ENCODE results near the gene SECTM1.

SECTM1 gene

DNA sequence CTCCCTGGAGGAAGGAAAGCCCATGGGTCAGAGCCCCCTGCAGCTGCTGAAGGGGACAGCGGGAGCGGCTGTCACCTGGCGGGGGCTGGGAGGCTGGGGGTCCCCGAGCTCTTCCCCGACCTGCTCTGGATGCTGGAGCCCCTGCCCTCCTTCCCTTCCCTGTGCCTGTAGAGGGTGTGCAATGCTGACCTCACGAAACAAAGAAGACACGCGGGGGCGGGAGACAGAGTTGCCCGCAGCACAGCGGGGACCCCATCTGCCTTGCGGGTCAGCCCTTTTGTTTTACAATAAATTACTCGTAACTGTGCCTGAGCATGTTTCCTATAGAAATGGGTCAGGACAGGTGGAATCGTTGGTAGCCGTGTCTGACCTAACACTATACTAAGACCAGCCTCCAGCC is 6.3 kb downstream of the SECTM1 start:
- no peak for DNase-seq

DNA sequence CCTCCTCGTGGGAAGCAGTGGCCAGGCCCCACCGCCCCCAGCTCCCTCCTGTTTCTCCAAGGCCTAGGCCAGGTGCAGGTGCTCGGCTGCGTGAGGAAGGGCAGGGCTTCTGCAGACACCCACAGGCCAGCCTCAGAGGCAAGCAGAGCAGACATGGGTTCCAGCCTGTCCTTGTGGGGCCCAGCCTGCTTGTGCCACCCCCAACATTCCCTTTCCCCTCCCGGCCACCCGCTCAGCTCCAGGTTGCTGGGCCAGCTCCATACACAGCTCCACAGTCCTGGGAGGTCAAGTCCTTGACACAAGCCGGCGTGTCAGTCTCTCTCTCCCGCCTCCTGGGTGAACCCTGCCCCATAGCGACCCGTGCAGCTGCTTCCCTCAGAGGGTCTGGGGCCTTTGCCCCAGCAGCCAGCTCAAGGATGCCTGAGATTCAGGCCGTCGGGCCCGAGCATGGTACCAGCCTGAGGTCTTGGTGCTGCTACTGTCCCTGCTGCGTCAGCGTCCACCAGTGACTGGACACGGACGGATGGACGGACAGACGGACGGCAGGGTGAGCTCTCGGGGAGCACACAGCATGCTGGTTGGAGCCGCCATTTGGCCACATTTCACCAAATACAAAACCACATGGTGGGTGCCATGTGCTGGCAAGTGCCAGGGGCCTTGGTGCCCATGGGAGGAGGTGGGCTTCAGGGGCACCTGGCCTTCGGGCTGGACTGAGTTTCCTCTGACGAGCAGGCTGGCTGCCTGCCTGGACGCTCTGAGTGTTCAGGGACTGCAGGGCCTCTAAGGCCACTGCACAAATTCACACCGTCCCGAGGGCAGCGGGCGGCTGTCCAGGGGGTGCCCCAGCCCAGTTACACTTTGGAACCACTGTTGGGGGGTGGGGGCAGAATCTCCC is 8.0 kb downstream of the SECTM1 start:
- DNase-seq: no peak

DNA sequence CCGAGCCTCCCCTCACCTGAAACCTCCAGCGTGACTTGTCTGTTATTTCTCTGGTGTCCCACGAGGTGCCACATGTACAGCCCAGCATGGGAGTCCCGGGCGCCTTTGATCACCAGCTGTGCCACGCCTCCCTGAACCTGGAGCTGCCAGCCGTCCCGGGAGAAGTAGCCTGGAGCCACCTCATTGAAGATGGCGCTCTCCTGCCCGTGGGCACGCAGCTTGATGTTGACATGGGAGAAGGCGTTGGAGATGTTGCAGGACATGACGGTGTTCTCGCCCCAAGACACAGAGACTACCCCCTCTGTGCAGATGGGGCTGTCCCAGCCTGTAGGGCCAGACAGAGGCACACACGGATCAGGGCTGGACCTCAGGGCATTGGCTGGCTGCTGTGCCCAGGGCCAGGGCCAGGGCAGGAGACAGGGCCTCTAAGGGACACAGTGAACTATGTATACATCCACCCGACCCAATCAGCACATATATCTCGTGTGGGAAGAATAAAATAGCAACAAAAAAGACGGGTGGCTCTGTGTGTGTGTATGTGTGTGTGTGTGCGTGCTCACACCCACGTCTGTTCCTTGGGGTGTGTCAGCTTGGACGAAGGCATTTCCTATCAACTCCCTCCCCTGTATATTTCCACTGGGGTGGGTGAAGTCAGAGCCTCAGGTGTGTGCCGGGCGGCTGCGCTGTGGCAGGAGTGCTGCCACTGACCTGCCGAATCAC is 8.8 kb downstream of the SECTM1 start:
- DNase-seq: no peak

DNA sequence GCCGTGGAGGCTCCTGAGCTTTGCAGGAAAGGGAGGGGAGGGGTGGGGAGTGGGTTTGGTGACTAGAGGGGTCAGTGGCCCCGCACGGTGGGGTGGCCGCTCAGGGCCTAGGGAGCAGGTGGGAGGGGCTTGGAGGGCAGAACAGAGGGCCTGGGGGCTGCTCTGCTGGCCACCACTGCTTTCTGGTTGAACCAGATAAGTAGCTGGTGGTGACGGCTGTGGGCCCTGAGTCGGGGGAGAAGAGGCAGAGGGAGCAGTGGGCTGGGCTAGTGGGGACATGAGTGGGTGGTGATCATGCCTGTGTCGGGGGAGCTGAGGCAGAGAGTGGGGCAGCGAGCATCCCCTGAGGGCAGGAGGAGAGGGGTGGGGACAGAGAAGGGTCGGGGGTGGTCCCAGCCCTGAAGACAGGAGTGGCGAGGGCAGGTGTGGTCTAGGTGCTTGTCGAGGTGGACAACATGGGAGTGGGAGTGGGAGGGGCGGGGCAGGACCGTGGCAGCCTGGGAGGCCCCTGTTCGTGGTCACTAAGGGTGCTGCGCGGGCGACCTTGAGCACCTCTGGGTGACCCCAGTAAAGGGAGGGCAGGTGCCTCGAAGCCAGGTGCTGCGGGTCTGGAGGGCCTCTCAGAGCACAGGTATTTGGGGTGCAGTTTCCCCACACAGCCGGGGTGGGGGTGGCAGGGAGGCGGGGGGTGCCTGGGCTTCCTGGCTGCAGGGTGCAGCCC is 9.9 kb downstream of the SECTM1 start:
- no peak for DNase-seq

DNA sequence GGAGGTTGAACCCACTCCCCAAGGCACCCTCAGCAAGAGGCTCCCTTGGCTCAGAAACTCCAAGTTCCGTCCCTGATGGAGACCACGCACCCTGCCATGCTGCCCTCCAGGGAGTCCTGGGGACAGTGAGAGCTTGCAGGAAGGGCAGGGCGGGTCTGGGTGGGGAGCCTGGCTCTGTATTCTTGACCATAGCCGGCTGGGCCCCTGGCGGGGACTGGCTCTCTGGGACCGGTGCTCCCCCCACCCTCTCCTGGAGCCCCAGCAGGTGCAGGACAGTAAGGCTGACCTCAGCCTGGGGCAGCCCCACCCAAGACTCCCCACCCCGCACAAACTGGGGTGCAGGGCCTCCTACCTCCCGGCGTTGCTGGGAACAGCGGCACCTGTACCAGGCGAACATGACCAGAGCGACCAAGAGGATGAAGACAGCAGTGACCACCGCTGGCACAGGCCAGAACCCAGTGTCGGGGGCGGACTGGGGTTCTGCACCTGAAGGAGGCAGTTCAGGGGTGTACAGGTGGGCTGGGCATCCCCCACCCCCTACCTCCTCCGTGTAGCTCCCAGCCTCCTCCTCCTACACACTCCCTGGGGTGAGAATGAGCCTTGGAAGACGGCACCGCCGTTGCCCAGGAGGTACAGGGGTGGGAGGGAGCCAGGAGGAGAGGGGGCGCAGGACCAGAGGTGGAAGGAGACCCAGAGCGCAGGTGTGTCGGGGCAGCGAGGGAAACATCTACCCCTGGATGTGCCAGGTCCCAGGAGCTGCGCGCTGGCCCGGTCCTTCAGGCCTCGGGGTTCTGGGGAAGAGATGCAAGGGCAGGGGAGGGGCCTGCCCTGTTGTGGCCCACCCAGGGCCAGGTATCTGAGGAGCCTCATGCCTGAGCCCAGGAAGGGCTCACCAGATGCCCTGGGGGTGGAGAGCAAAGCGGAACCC is 10.8 kb downstream of the SECTM1 start:
- DNase-seq: no peak

DNA sequence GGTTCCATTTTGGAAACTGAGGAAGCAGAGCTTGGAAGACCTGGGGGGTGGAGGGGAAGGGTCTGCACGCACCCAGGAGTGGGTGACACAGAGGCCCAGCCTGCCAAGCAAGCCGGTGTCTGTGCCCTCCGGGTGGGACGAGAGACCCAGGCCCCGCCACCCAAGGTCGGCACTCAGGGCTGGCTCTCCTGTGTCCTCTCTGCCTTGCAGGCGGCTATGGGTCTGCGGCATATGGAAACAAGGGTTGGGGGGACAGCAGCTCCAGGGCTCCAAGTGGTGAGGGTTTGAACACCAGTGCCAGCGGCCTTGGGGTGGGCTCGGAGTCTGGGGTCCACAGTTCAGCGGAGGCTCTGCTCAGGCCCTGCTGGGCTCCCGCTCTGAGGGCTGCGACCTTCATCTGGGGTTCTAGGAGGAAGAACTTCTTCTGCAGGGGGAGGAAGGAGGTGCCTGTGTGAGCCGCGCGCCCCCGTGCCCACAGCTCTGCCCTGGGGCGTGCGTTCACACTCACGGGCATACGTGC is 11.6 kb downstream of the SECTM1 start:
- DNase-seq: no peak

DNA sequence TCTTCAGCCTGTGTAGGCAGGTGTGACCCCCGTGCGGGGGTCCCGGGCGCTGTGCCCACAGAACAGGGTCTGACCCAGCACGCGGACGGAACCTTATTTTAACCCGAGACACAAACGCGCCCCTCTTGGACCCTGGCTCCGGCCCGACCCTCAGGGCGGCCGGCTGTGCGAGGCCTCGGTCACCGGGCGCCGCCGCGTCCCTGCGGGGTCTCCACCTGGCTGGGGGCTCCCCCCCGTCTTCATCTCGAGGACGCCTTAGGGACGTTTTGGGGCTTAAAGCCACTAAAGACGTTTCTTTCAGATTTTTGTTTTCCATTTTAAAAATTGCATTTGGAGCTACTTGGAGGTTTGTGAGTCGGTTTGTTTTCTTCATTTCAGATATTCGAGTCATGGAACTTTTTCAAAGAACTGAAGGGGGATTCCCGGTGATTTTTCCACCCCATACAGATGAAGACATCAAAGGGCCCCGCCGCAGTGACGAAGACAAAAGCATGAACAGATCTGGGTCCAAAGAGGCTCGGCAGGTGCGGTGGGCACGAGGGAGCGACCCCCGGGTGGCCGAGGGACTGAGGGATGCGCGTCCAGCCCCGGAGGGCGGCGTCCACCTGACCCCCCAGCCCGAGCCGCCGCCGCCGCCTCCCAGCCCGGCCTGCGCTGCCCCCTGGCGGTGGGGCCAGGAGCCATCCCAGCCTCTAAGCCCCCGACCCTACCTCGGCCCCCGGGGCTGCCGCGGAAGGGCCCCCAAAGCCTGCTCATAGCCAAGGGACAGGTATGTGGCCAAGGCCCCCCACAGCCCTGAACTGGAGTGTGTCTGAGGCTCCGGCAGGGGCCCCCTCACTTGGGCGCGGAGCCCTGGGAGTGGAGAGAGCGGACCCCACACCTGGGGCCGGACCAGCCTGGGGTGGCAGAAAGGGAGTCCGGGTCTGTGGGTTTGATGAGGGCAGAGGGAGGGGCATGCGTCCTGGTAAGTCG is 12.3 kb downstream of the SECTM1 start:
- peak; percentile 59 for DNase-seq

DNA sequence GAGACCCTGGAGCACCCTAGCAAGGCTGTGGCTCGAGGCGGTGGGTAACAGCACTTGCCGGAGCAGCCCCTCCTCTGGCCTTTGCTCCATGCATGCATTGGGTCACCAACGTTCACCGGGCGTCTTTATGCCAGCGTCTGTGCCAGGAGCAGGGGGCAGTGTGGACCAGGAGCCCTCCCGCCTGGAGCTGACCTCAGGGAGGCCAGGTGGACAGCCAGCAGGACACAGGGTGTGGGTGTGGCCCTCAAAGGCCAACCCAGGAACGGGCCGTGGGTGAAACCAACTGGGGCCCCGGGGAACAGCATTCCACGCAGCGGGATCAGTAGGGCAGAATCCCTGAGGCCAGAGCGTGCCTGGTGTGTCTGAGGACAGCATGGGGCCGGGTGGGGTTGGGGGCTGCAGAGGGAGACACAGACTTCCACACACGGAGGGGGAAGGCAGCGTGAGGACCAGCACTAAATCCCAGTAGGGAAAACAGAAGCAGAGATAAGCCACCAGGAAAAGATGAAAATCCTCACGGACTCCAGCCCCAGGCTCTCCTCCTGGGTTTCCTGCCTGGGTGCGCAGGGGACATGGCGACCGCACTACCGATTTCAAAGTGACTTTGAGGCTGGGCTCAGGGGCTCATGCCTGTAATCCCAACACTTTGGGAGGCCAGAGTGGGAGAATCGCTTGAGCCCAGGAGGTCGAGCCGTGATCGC is 13.3 kb downstream of the SECTM1 start:
- DNase-seq: no peak

DNA sequence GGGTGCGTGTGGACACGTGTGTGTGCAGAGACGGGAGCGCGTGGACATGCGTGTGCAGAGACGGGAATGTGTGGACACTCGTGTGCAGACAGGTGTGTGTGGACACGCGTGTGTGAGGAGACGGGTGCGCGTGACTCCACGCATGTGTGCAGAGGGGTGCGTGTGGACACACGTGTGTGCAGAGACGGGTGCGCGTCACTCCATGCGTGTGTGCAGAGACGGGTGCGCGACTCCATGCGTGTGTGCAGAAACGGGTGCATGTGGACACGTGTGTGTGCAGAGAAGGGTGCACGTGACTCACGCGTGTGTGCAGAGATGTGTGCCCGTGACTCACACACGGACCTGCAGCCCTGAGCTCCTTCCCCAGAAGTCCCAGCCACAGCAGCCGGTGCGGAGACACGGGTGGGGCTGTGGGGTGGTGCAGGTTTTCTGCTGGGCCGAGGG is 13.9 kb downstream of the SECTM1 start:
- no peak for DNase-seq

DNA sequence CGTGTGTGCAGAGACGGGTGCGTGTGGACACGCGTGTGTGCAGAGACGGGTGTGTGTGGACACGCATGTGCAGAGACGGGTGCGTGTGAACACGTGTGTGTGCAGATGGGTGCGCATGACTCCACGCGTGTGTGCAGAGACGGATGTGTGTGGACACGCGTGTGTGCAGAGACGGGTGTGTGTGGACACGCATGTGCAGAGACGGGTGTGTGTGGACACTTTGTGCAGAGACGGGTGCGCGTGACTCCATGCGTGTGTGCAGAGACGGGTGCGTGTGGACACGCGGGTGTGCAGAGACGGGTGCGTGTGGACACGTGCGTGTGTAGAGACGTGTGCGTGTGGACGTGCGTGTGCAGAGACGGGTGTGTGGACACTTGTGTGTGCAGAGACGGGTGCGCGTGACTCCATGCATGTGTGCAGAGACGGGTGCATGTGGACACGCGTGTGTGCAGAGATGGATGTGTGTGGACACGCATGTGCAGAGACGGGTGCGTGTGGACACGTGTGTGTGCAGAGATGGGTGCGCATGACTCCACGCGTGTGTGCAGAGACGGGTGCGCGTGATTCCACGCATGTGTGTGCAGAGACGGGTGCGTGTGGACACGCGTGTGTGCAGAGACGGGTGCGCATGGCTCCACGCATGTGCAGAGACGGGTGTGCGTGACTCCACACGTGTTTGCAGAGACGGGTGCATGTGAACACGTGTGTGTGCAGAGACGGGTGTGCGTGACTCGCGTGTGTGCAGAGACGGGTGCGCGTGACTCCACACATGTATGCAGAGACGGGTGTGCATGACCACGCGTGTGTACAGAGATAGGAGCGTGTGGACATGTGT is 14.6 kb downstream of the SECTM1 start:
- no peak for DNase-seq

DNA sequence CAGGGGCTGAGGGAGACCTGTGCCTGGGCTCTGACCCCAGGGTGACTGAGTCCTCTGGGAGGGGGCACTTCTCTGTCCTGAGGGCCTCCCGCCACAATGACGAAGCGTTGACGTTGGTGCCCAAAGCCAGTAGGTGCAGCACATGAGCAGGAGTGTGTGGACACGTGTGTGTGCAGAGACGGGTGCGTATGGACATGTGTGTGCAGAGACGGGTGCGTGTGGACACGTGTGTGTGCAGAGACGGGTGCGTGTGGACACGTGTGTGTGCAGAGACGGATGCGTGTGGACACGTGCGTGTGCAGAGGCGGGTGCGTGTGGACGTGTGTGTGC is 15.4 kb downstream of the SECTM1 start:
- no peak for DNase-seq

DNA sequence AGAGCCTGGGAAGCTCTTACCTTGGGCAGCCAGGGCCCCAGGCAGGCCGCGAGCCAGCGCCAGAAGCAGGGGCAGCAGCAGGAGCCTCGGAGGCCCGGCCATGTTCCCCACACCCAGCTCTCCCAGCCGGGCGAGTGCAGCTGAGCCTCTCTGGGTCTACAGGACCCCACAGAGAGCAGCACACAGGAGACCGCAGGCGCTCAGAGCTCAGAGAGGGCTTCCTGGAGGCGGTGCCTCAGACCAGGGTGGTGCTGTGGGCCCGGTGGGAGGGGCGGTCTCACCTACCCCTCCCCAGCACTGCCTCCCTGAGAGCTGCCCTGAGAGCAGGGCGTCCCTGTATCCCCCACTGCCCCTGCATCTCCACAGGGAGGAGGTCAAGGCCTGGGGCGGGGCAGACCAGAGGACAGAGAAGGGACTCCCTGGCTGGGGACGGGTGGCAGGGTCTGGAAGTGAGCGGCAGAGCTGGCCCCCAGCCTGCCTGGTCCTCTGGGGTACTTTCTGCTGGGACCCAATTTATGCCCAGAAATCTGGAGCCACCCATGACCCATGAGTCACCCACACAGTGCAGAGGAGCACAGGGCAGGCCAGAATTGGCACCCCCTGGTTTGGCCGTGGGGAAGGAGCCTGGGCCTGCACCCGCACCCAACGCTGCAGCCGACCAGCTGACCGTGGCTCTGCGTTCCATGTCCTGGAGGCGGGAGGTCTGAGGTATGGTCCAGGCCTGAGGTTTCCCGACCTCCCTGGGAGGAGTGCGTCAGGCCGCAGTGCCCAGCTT is 16.0 kb downstream of the SECTM1 start, which contains the start of gene CD7:
CD7 (minus strand) TSS at position 215 of the 775 bp plus-strand sequence; CDS start at position 102, 113 bp downstream.
- DNase-seq: peak; percentile 75

DNA sequence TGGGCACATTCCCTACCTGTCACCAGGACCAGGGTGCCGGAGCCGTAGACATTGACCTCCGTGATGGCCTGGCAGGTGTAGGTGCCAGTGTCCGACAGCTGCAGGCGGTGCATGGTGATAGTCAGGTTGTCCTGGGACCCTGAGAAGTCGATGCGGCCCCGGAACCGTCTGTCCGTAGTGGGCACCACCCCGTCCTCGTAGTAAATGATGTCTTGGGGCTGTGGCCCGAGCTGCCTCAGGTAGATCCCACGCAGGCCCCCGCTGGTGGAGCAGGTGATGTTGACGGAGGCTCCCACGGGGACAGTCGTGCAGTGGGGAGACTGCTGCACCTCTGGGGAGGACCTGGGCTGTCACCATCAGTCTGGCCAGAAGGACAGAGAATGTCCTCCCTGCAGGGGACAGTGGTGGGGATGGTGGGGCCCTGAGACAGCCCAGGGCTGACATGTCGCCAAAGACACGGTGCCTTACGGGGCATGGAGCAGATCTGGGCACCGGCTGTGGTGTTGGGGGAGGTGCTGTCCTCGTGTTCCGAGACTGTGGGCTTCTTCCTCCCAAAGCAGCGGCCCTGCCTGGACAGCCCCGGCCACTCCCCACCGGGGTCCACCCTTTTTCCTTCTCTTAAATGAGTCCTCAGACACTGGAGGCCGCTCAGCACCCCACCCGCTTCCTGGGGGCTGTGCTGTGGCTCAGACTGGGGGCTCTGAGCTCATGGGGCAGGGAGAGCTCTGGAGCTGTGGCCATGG is 16.7 kb downstream of the SECTM1 start:
- DNase-seq: no peak

DNA sequence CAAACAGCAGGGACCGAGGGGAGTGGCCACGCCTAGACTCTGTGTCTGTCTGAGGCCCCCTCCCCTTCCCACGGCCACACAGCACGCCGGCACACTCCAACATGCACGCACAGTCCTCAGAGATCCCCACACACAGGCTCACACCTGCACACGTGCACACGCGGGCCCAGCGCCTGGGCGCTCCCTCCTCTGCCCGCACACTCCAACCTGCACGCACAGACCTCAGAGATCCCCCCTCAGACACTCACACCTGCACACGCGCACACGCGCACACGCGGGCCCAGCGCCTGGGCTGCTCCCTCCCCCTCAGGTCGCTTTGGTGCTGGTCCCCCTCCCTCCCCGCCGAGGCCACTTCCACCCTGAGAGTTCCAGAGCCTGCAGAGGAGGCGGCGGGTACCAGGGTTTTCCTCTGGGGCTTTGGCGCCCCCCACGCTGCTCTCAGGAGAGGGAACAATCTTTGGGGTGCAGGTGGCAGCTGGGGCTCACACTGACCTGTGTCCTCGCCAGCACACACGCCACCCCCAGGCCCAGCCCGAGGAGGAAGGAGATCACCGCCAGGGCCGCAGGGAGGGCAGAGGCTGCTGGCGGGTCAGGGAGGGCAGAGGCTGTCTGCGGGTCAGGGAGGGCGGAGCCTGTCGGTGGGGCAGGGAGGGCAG is 17.7 kb downstream of the SECTM1 start:
- DNase-seq: peak; percentile 59

DNA sequence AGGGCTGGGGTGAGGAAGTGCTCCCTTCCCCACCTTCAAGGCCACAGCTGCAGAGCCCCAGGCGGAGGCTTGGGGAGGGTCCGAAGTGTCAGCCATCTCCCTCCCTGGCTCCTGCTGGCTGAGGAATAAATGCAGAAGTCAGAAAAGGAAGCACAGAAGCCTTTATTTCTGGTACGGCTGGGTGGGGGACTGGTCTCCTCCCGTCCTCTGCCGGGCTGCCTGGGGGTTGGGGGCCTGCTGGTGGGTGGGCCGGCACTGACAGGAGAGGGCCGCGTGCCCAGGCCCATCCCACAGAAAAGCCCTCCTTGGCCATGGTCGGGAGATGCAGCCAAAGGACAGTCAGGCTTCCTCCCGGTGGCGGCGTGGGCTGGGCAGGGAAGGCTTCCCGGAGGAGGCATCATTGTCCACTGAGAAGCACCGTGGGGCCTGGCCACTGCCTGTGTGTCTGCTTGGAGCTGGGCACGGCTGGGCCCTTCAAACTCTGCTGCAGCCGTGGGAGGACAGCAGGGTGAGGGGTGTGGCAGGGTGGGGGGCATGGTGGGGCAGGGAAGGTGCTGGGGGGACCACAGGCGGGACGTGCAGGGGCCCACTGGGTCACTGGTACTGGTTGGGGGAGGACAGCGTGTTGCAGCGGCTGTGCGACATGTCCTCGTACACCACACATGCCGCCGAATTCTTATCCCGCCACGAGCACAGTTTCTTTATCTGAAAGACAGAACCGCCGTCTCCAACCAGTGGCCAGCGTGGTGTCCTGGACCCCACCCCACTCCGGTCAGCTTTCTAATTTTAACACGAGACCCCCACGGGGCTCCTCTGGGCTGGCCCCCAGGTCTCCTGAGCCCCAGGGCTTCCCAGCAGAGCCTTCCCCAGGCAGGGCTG is 18.6 kb downstream of the SECTM1 start:
- no peak for DNase-seq
